Activated CD4-positive, alpha-beta T cell treated with anti-CD3 and anti-CD28 coated beads for 36 hours (primary cell): ENCODE data around the gene RIPPLY1. TPM values are rescaled to one million over a fixed set of nuclear protein-coding genes. Genes with fewer than 3 reads are reported as not detected.
"Not testable (repeated sequence)": the region's sequence is repeated elsewhere in the genome, so short reads cannot be mapped to it uniquely, and the experiment has no call there.

Experiments
- ATAC-seq: fragments of 200-7000 bp; cut with Tn5 transposase; one replicate; pipeline ENCODE4 v1.10.0; 2021; ENCODE audit warnings: mild to moderate bottlenecking, moderate library complexity
- CTCF ChIA-PET: fragments of 350-600 bp; sonication (Branson Sonifier 250); formaldehyde crosslinking; loops from one replicate; lab custom pipeline; 2021; ENCODE audit warnings: antibody characterized with exemption; lab: Charles Lee
- POLR2A ChIA-PET: fragments of 350-600 bp; sonication (Branson Sonifier 250); formaldehyde crosslinking; loops from one replicate; lab custom pipeline; 2021; ENCODE audit warnings: antibody characterized with exemption, inconsistent platforms; lab: Charles Lee
- DNase-seq: peaks from one replicate; pipeline ENCODE4 v3.0.0-alpha.2; 2020
- H3K27ac Mint-ChIP-seq: one replicate; pipeline ENCODE4 v1.8.0; 2021; ENCODE audit warnings: mixed read lengths
- H3K27me3 Mint-ChIP-seq: one replicate; pipeline ENCODE4 v1.8.0; 2021; ENCODE audit warnings: mixed read lengths
- H3K36me3 Mint-ChIP-seq: one replicate; pipeline ENCODE4 v1.8.0; 2021; ENCODE audit warnings: low read depth, mixed read lengths
- H3K4me1 Mint-ChIP-seq: one replicate; pipeline ENCODE4 v1.8.0; 2021; ENCODE audit warnings: mixed read lengths
- H3K4me3 Mint-ChIP-seq: one replicate; pipeline ENCODE4 v1.8.0; 2021; ENCODE audit warnings: mild to moderate bottlenecking, moderate library complexity, mixed read lengths
- H3K9me3 Mint-ChIP-seq: one replicate; pipeline ENCODE4 v1.8.0; 2021; ENCODE audit warnings: low read depth, mixed read lengths
- intact Hi-C, 2 experiments: fragments of 100-400 bp; cut with DNase I in 1 of 2; cut with micrococcal nuclease in 1 of 2; formaldehyde crosslinking; loops; one replicate each; pipeline versions ENCODE4 v1.14.2 to v1.15.1; 2022 to 2024; cut with DNase I, micrococcal nuclease
- total RNA-seq, 2 experiments: library from RNA; stranded (reverse); gene quantifications; one replicate each; pipeline ENCODE4 v1.2.3, GENCODE V29; 2021

The RIPPLY1 gene
- total RNA-seq, 2 experiments from 2014 or later: not detected

GRCh38 chrX:106894392-106894909 is 8.7 kb downstream of the RIPPLY1 start:
- Mint-ChIP-seq H3K27ac (no peak overlapping the region), H3K36me3 (no peaks in the 10 kb centered on the region), H3K4me1 (no peaks in the 10 kb centered on the region), H3K27me3 (peaks cover 3% of the 10 kb centered on the region), H3K9me3 (no peaks in the 10 kb centered on the region), H3K4me3 (no peak overlapping the region)
- DNase-seq: peak; percentile 66
- peak; percentile 79 for ATAC-seq
- CTCF ChIA-PET: interaction anchor here (0.6 to 1.3 kb wide), 7 partner anchors 9 to 583 kb away, joined by 3 to 5 read pairs (median 3); partner anchors contain the start of gene RIPPLY1
- POLR2A ChIA-PET: no interaction called here
- intact Hi-C loops: loop anchor here (1.0 to 10.0 kb wide), 5 partner anchors 58 to 1000 kb away; partner anchors contain the start of genes NCBP2L (in 1 of the 2) and TSC22D3 (in 1 of the 2)

DNA sequence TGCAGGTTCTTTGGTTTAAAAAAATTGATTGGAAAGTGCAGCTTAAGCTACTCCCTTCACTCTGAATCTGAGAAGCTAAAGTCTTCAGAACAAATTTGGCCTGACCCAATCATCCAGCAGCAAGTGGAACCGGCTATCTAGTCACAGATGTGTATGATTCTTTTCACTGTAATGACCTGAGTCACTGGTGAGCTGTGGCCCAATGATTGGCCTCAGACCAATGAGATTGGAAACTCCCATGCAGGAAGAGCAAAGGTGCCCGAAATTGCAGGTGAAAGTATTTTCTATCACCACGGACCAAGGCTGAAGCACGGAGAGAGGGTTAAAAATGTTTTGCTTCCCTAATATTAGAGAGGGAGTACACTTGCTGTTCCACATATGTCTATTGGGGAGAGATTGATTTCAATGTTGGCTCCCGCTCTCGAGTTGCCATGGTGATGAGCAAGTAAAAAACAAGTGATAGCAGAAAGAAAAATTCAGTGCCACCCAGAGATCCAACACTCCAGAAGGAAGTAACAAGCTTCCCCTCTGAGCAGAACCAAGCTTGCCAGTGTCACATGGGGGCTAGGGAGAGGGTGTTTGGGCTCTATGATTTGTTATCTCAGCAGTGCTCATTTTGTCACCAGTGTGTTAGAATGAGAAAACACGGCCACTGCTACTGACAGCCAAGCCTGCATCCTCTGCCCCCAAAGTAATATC is 11.2 kb downstream of the RIPPLY1 start:
- H3K4me3 Mint-ChIP-seq: no peak overlapping the region
- DNase-seq: no peak
- H3K27me3 Mint-ChIP-seq: peaks cover 3% of the 10 kb centered on the region
- CTCF ChIA-PET: interaction anchor here (0.7 kb wide), 1 partner anchor 11 kb away, joined by 3 read pairs; the partner anchor contains the start of gene RIPPLY1
- H3K9me3 Mint-ChIP-seq: no peaks in the 10 kb centered on the region
- no peaks in the 10 kb centered on the region for H3K36me3 Mint-ChIP-seq
- ATAC-seq: no peak
- H3K4me1 Mint-ChIP-seq: no peaks in the 10 kb centered on the region
- intact Hi-C loops: loop anchor here in 1 of 2 experiments (10.0 kb wide), 2 partner anchors 433 to 883 kb away; partner anchors contain the start of genes NCBP2L and TSC22D3
- POLR2A ChIA-PET: no interaction called here
- no peak overlapping the region for H3K27ac Mint-ChIP-seq

DNA sequence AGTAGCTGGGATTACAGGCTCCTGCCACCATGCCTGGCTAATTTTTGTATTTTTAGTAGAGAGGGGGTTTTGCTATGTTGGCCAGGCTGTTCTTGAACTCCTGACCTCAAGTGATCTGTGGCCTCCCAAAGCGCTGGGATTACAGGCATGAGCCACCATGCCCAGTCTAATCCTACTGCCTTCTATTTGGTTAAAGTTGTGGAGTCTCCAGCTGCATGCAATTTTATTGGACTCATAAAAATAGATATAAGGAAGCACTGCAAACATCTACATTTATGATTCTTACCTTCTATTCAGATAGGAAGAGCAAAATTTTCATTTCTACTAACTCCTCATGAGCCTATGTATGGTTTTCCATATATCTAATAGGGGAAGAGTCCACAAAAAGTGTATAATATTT is 13.7 kb downstream of the RIPPLY1 start:
- no peak overlapping the region for H3K27ac Mint-ChIP-seq
- ATAC-seq (no peak), DNase-seq (no peak)
- ChIA-PET POLR2A (no interaction called here), CTCF (interaction anchor here (0.6 to 1.7 kb wide), 2 partner anchors 15 to 216 kb away, joined by 3 to 5 read pairs; no protein-coding TSS in a partner anchor)
- H3K4me1 Mint-ChIP-seq: no peaks in the 10 kb centered on the region
- no peaks in the 10 kb centered on the region for H3K9me3 Mint-ChIP-seq
- H3K36me3 Mint-ChIP-seq: no peaks in the 10 kb centered on the region
- H3K4me3 Mint-ChIP-seq: no peak overlapping the region
- H3K27me3 Mint-ChIP-seq: peaks cover 3% of the 10 kb centered on the region
- intact Hi-C loops: no loop called here

DNA sequence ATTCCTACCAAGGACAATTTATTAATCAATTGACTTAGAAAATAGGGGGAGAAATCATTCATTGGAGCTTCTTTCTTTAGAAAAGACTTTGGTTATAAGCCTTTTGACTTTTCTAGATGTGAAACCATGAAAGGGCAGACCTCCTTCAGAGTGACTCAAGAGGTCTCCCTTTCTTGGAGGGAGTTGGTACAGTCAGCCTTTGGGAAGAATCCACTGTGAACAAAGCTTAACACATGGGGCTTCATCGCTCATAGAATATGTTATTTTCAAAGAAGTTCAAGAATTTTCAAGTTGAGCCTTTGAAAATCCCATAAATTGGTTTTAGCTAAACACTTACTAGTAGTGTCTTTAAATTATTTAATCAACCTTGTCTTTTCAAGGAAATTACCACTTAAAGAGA is 28.0 kb downstream of the RIPPLY1 start:
- DNase-seq (no peak), ATAC-seq (no peak)
- Mint-ChIP-seq H3K27ac (no peak overlapping the region), H3K4me1 (no peaks in the 10 kb centered on the region), H3K27me3 (peaks cover 4% of the 10 kb centered on the region), H3K36me3 (no peaks in the 10 kb centered on the region), H3K4me3 (no peak overlapping the region), H3K9me3 (no peaks in the 10 kb centered on the region)
- POLR2A ChIA-PET: no interaction called here
- CTCF ChIA-PET: interaction anchor here (0.7 to 1.9 kb wide), 3 partner anchors 9 to 1671 kb away, joined by 3 to 7 read pairs (median 5); no protein-coding TSS in a partner anchor
- intact Hi-C loops: no loop called here

DNA sequence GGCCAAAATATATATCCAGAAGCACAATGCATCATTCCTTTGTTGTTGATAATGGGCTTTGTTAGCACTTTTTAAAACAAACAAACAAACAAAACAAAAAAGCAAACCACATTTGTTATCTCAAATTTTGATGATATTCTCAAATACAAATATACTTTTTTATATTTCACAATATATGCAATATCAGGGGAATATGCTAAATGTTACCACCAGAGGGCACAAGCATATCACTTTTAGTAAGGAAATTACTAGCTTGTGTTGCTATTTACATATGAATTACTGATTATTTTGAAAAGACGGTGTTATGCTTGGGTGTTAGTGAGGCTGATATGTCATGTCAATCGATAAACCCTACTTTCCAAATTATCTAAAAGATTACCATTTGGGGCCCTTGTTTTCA is 29.1 kb downstream of the RIPPLY1 start:
- Mint-ChIP-seq H3K27me3 (peaks cover under 1% of the 10 kb centered on the region), H3K9me3 (no peaks in the 10 kb centered on the region), H3K4me1 (no peaks in the 10 kb centered on the region), H3K27ac (no peak overlapping the region), H3K36me3 (no peaks in the 10 kb centered on the region), H3K4me3 (no peak overlapping the region)
- ChIA-PET CTCF (interaction anchor here (0.7 to 1.9 kb wide), 3 partner anchors 8 to 30 kb away, joined by 3 to 7 read pairs (median 5); no protein-coding TSS in a partner anchor), POLR2A (no interaction called here)
- DNase-seq: no peak
- intact Hi-C loops: no loop called here
- ATAC-seq: no peak

- DNase-seq, H3K27me3 Mint-ChIP-seq: not testable (repeated sequence)
Measured at GRCh38 chrX:106872796-106873195, 30.3 kb downstream of the RIPPLY1 start.

GRCh38 chrX:106863697-106864096 is 39.4 kb downstream of the RIPPLY1 start:
- H3K4me1 Mint-ChIP-seq: no peaks in the 10 kb centered on the region
- no peak overlapping the region for H3K4me3 Mint-ChIP-seq
- DNase-seq (no peak), ATAC-seq (no peak)
- H3K36me3 Mint-ChIP-seq: no peaks in the 10 kb centered on the region
- H3K9me3 Mint-ChIP-seq: no peaks in the 10 kb centered on the region
- ChIA-PET POLR2A (no interaction called here), CTCF (interaction anchor here (1.2 to 1.4 kb wide), 3 partner anchors 35 to 127 kb away, joined by 3 read pairs; no protein-coding TSS in a partner anchor)
- H3K27me3 Mint-ChIP-seq: no peaks in the 10 kb centered on the region
- H3K27ac Mint-ChIP-seq: no peak overlapping the region
- intact Hi-C loops: no loop called here

More at GRCh38 chrX:106872796-106873195, 30.3 kb downstream of the RIPPLY1 start:
- H3K4me3 Mint-ChIP-seq, POLR2A ChIA-PET, H3K27ac Mint-ChIP-seq, H3K36me3 Mint-ChIP-seq, intact Hi-C loops, H3K4me1 Mint-ChIP-seq, H3K9me3 Mint-ChIP-seq, ATAC-seq: not testable (repeated sequence)
- CTCF ChIA-PET: interaction anchor here (0.6 kb wide), 1 partner anchor 559 kb away, joined by 3 read pairs; no protein-coding TSS in a partner anchor

GRCh38 chrX:106862972-106863688 is 40.0 kb downstream of the RIPPLY1 start:
- DNase-seq (peak; percentile 32), ATAC-seq (peak; percentile 36)
- intact Hi-C loops: no loop called here
- Mint-ChIP-seq H3K4me1 (no peaks in the 10 kb centered on the region), H3K36me3 (no peaks in the 10 kb centered on the region), H3K27ac (no peak overlapping the region), H3K4me3 (no peak overlapping the region), H3K27me3 (no peaks in the 10 kb centered on the region), H3K9me3 (no peaks in the 10 kb centered on the region)
- ChIA-PET CTCF (interaction anchor here (1.2 to 1.4 kb wide), 3 partner anchors 36 to 128 kb away, joined by 3 read pairs; no protein-coding TSS in a partner anchor), POLR2A (no interaction called here)

Other genes starting within 250 kb of the RIPPLY1 start
- gene RNF128, start 176.6 kb downstream of the RIPPLY1 start, total RNA-seq: not detected
- under 1 TPM; 0.82 to 0.88 TPM for gene TBC1D8B, start 100.7 kb downstream of the RIPPLY1 start, total RNA-seq
- gene CLDN2, start 17.1 kb upstream of the RIPPLY1 start, total RNA-seq: not detected
- gene MORC4, start 96.9 kb upstream of the RIPPLY1 start, total RNA-seq: 1 to 10 TPM; 9.3 to 9.8 TPM
- gene RBM41, start 215.5 kb upstream of the RIPPLY1 start, total RNA-seq: 10 to 100 TPM; 12.0 to 12.2 TPM